ENCODE measurements around the gene PYGB. TPM values are rescaled to one million over a fixed set of nuclear protein-coding genes. Genes with fewer than 3 reads are reported as not detected.

Gene PYGB
- total and polyA plus RNA-seq, 2 donors (not counting 1 experiment from before 2014, with no cell fraction given) = 22.5 to 30.6 TPM

- no peaks in the 10 kb centered on the region for H3K27me3 Mint-ChIP-seq
- peaks cover 33% of the 10 kb centered on the region for H3K4me1 Mint-ChIP-seq
- Histone ChIP-seq H3K27ac (ENCODE audit: low read length in 2 of 2) (no peak overlapping the region), H3K27me3 (replicated peaks in 1 of 4; ENCODE audit: control extremely low read depth in 1 of 4, control insufficient read depth in 3 of 4, insufficient read depth in 4 of 4, low read length in 3 of 4) (no peaks in the 10 kb centered on the region), H3K4me1 (ENCODE audit: control insufficient read depth in 2 of 2, insufficient read depth in 2 of 2, low read length in 2 of 2) (peaks cover 15 to 17% of the 10 kb centered on the region in 2 donors), H3K4me3 (ENCODE audit: control extremely low read depth in 1 of 5, extremely low read depth in 1 of 5, insufficient read depth in 1 of 5, low read depth in 2 of 5, low read length in 4 of 5) (peak overlapping the region in 1 of 5 experiments; percentile 9), H2AFZ (ENCODE audit: insufficient read depth, low read depth, low read length, poor library complexity, severe bottlenecking) (no peak overlapping the region), H3K79me2 (ENCODE audit: control insufficient read depth, insufficient read depth, low read length) (peaks cover 38% of the 10 kb centered on the region), H3K9ac (ENCODE audit: low read length) (peak overlapping the region; percentile 40), H3K4me2 (replicated peaks; ENCODE audit: low read depth, low read length, poor library complexity, severe bottlenecking) (peak overlapping the region; percentile 62), H4K20me1 (ENCODE audit: control insufficient read depth, insufficient read depth, low read length, poor library complexity, severe bottlenecking) (peaks cover 18% of the 10 kb centered on the region), H3K36me3 (replicated peaks in 1 of 2; ENCODE audit: control extremely low read depth in 1 of 2, control insufficient read depth in 1 of 2, extremely low read depth in 1 of 2, insufficient read depth in 2 of 2, low read length in 1 of 2) (no peaks in the 10 kb centered on the region), H3K9me3 (ENCODE audit: control extremely low read depth in 1 of 3, control insufficient read depth in 2 of 3, insufficient read depth in 1 of 3, low read length in 2 of 3) (no peaks in the 10 kb centered on the region)
- intact Hi-C loops (cut with micrococcal nuclease) = no loop called here
- TF ChIP-seq EZH2 (IDR thresholded peaks at IDR 0.05; ENCODE audit: borderline replicate concordance, insufficient read depth, low read depth, low read length, poor library complexity, severe bottlenecking) (no peak), CTCF (IDR thresholded peaks at IDR 0.05) (no peak)
- no CpG with 5 or more reads among the region's 1 CpG for WGBS (ENCODE audit: insufficient coverage)
- ATAC-seq (ENCODE audit: low read depth) = no peak
- H3K9me3 Mint-ChIP-seq (ENCODE audit: insufficient read depth) = no peaks in the 10 kb centered on the region
- ChIA-PET POLR2A (no interaction called here), CTCF (interaction anchor here (0.8 to 1.3 kb wide), 2 partner anchors 10 to 25 kb away, joined by 3 read pairs; no protein-coding TSS in a partner anchor)
- DNase-seq = peak; percentile 42
- H3K4me3 Mint-ChIP-seq = peak overlapping the region; percentile 62
- H3K27ac Mint-ChIP-seq = peak overlapping the region; percentile 12
These were observed 44.0 kb upstream of the PYGB start for GRCh38 chr20:25203871-25204320.

GRCh38 chr20:25204550-25205276 lies 43.2 kb upstream of the PYGB start:
- ATAC-seq (ENCODE audit: low read depth) (no peak), DNase-seq (no peak)
- Histone ChIP-seq H3K9me3 (ENCODE audit: control extremely low read depth in 1 of 3, control insufficient read depth in 2 of 3, insufficient read depth in 1 of 3, low read length in 2 of 3) (no peaks in the 10 kb centered on the region), H4K20me1 (ENCODE audit: control insufficient read depth, insufficient read depth, low read length, poor library complexity, severe bottlenecking) (peaks cover 18% of the 10 kb centered on the region), H2AFZ (ENCODE audit: insufficient read depth, low read depth, low read length, poor library complexity, severe bottlenecking) (no peak overlapping the region), H3K4me1 (ENCODE audit: control insufficient read depth in 2 of 2, insufficient read depth in 2 of 2, low read length in 2 of 2) (peaks cover 15 to 17% of the 10 kb centered on the region in 2 donors), H3K4me3 (ENCODE audit: control extremely low read depth in 1 of 5, extremely low read depth in 1 of 5, insufficient read depth in 1 of 5, low read depth in 2 of 5, low read length in 4 of 5) (no peak overlapping the region), H3K79me2 (ENCODE audit: control insufficient read depth, insufficient read depth, low read length) (peaks cover 38% of the 10 kb centered on the region), H3K27ac (ENCODE audit: low read length in 2 of 2) (no peak overlapping the region), H3K36me3 (replicated peaks in 1 of 2; ENCODE audit: control extremely low read depth in 1 of 2, control insufficient read depth in 1 of 2, extremely low read depth in 1 of 2, insufficient read depth in 2 of 2, low read length in 1 of 2) (no peaks in the 10 kb centered on the region), H3K9ac (ENCODE audit: low read length) (no peak overlapping the region), H3K4me2 (replicated peaks; ENCODE audit: low read depth, low read length, poor library complexity, severe bottlenecking) (peak overlapping the region; percentile 62), H3K27me3 (replicated peaks in 1 of 4; ENCODE audit: control extremely low read depth in 1 of 4, control insufficient read depth in 3 of 4, insufficient read depth in 4 of 4, low read length in 3 of 4) (no peaks in the 10 kb centered on the region)
- TF ChIP-seq EZH2 (IDR thresholded peaks at IDR 0.05; ENCODE audit: borderline replicate concordance, insufficient read depth, low read depth, low read length, poor library complexity, severe bottlenecking) = no peak
- no peak for TF ChIP-seq CTCF (IDR thresholded peaks at IDR 0.05)
- no peaks in the 10 kb centered on the region for H3K27me3 Mint-ChIP-seq
- no peaks in the 10 kb centered on the region for H3K9me3 Mint-ChIP-seq (ENCODE audit: insufficient read depth)
- ChIA-PET POLR2A (no interaction called here), CTCF (no interaction called here)
- intact Hi-C loops (cut with micrococcal nuclease) = no loop called here
- WGBS (ENCODE audit: insufficient coverage) = 79% methylated on average over 8 of the region's 9 CpGs
- H3K4me3 Mint-ChIP-seq = no peak overlapping the region
- no peak overlapping the region for H3K27ac Mint-ChIP-seq
- H3K4me1 Mint-ChIP-seq = peaks cover 28% of the 10 kb centered on the region

Measured in B cell (primary cell).